CD1c-positive myeloid dendritic cell (primary cell): ENCODE measurements around the gene PRKCA.
"Not testable (repeated sequence)": the region's sequence is repeated elsewhere in the genome, so short reads cannot be mapped to it uniquely, and the experiment has no call there.

ENCODE experiments used
- DNase-seq: peaks from one replicate; pipeline ENCODE4 v3.0.0-alpha.2; 2016; ENCODE audit errors: extremely low spot score

The PRKCA gene

GRCh38 chr17:66386498-66387351 lies 84.3 kb downstream of the PRKCA start:
- no peak for DNase-seq

GRCh38 chr17:66387392-66387981 lies 85.1 kb downstream of the PRKCA start:
- no peak for DNase-seq

- DNase-seq, result no peak
Observed at GRCh38 chr17:66392783-66393437, 90.5 kb downstream of the PRKCA start.

- no peak for DNase-seq
Observed at GRCh38 chr17:66395961-66396360, 93.5 kb downstream of the PRKCA start.

- DNase-seq, result no peak
Observed at GRCh38 chr17:66397486-66397885, 95.1 kb downstream of the PRKCA start.

GRCh38 chr17:66398059-66398458 lies 95.6 kb downstream of the PRKCA start:
- no peak for DNase-seq

GRCh38 chr17:66398617-66399016 lies 96.2 kb downstream of the PRKCA start:
- DNase-seq, result no peak

GRCh38 chr17:66399441-66399840 lies 97.0 kb downstream of the PRKCA start:
- DNase-seq, result no peak

- not testable (repeated sequence) for DNase-seq
Observed at GRCh38 chr17:66400041-66400688, 97.8 kb downstream of the PRKCA start.

- DNase-seq, result no peak
Observed at GRCh38 chr17:66400698-66401097, 98.3 kb downstream of the PRKCA start.

- no peak for DNase-seq
Observed at GRCh38 chr17:66401364-66401763, 99.0 kb downstream of the PRKCA start.

GRCh38 chr17:66403846-66404556 lies 101.6 kb downstream of the PRKCA start:
- peak; percentile 43 for DNase-seq

- no peak for DNase-seq
Observed at GRCh38 chr17:66405836-66406677, 103.6 kb downstream of the PRKCA start.

- no peak for DNase-seq
Observed at GRCh38 chr17:66406701-66407644, 104.6 kb downstream of the PRKCA start.

- DNase-seq, result no peak
Observed at GRCh38 chr17:66407864-66408263, 105.5 kb downstream of the PRKCA start.

- no peak for DNase-seq
Observed at GRCh38 chr17:66411520-66411919, 109.1 kb downstream of the PRKCA start.

- no peak for DNase-seq
Observed at GRCh38 chr17:66412857-66413558, 110.6 kb downstream of the PRKCA start.

- DNase-seq, result no peak
Observed at GRCh38 chr17:66413559-66414520, 111.4 kb downstream of the PRKCA start.
